ENCODE measurements around the gene CHN2.

Gene CHN2

GRCh38 chr7:29482056-29482455 is 287.5 kb downstream of the CHN2 start:
- H3K9me3 ChIP-seq (ENCODE audit: control insufficient read depth, low read length) = no peaks in the 10 kb centered on the region
- WGBS, 2 experiments (ENCODE audit: insufficient coverage in 2 of 2) = 92 to 96% methylated on average over 2 to 3 of the region's 4 CpGs
- H3K36me3 ChIP-seq (ENCODE audit: control insufficient read depth, insufficient read depth, low read length) = no peaks in the 10 kb centered on the region
- no peak overlapping the region for H3K27ac ChIP-seq (ENCODE audit: low read depth, low read length, severe bottlenecking)
- peaks cover 38% of the 10 kb centered on the region for H3K4me1 ChIP-seq (ENCODE audit: control insufficient read depth, insufficient read depth, low read length, poor library complexity, severe bottlenecking)
- no peak overlapping the region for H3K4me3 ChIP-seq (ENCODE audit: extremely low read depth, insufficient read depth, low read length, poor library complexity, severe bottlenecking)

GRCh38 chr7:29483219-29484104 is 288.9 kb downstream of the CHN2 start:
- WGBS, 2 experiments (ENCODE audit: insufficient coverage in 2 of 2) = 87 to 91% methylated on average over 4 to 6 of the region's 11 CpGs
- Histone ChIP-seq H3K4me1 (ENCODE audit: control insufficient read depth, insufficient read depth, low read length, poor library complexity, severe bottlenecking) (peaks cover 49% of the 10 kb centered on the region), H3K27ac (ENCODE audit: low read depth, low read length, severe bottlenecking) (no peak overlapping the region)

GRCh38 chr7:29484280-29484679 is 289.7 kb downstream of the CHN2 start:
- Histone ChIP-seq H3K4me3 (ENCODE audit: extremely low read depth, insufficient read depth, low read length, poor library complexity, severe bottlenecking) (no peak overlapping the region), H3K27ac (ENCODE audit: low read depth, low read length, severe bottlenecking) (no peak overlapping the region), H3K36me3 (ENCODE audit: control insufficient read depth, insufficient read depth, low read length) (no peaks in the 10 kb centered on the region), H3K4me1 (ENCODE audit: control insufficient read depth, insufficient read depth, low read length, poor library complexity, severe bottlenecking) (peaks cover 56% of the 10 kb centered on the region), H3K9me3 (ENCODE audit: control insufficient read depth, low read length) (no peaks in the 10 kb centered on the region)
- 100% methylated on average over 2 of the region's 3 CpGs for WGBS, 2 experiments (ENCODE audit: insufficient coverage in 2 of 2)

More at GRCh38 chr7:29483219-29484104, 288.9 kb downstream of the CHN2 start:
- H3K4me3 ChIP-seq (ENCODE audit: extremely low read depth, insufficient read depth, low read length, poor library complexity, severe bottlenecking) = no peak overlapping the region
- no peaks in the 10 kb centered on the region for H3K9me3 ChIP-seq (ENCODE audit: control insufficient read depth, low read length)
- no peaks in the 10 kb centered on the region for H3K36me3 ChIP-seq (ENCODE audit: control insufficient read depth, insufficient read depth, low read length)

GRCh38 chr7:29485339-29486190 is 291.0 kb downstream of the CHN2 start:
- no peak overlapping the region for H3K4me3 ChIP-seq (ENCODE audit: extremely low read depth, insufficient read depth, low read length, poor library complexity, severe bottlenecking)
- H3K27ac ChIP-seq (ENCODE audit: low read depth, low read length, severe bottlenecking) = no peak overlapping the region
- WGBS, 2 experiments (ENCODE audit: insufficient coverage in 2 of 2) = 77 to 85% methylated on average over 6 to 7 of the region's 11 CpGs
- H3K9me3 ChIP-seq (ENCODE audit: control insufficient read depth, low read length) = no peaks in the 10 kb centered on the region
- H3K4me1 ChIP-seq (ENCODE audit: control insufficient read depth, insufficient read depth, low read length, poor library complexity, severe bottlenecking) = peaks cover 54% of the 10 kb centered on the region
- no peaks in the 10 kb centered on the region for H3K36me3 ChIP-seq (ENCODE audit: control insufficient read depth, insufficient read depth, low read length)

GRCh38 chr7:29486191-29486700 is 291.7 kb downstream of the CHN2 start:
- WGBS, 2 experiments (ENCODE audit: insufficient coverage in 2 of 2) = 90 to 95% methylated on average over 10 to 13 of the region's 13 CpGs
- H3K36me3 ChIP-seq (ENCODE audit: control insufficient read depth, insufficient read depth, low read length) = no peaks in the 10 kb centered on the region
- no peaks in the 10 kb centered on the region for H3K9me3 ChIP-seq (ENCODE audit: control insufficient read depth, low read length)
- H3K4me1 ChIP-seq (ENCODE audit: control insufficient read depth, insufficient read depth, low read length, poor library complexity, severe bottlenecking) = peaks cover 54% of the 10 kb centered on the region
- no peak overlapping the region for H3K4me3 ChIP-seq (ENCODE audit: extremely low read depth, insufficient read depth, low read length, poor library complexity, severe bottlenecking)
- H3K27ac ChIP-seq (ENCODE audit: low read depth, low read length, severe bottlenecking) = no peak overlapping the region

GRCh38 chr7:29487424-29487823 is 292.8 kb downstream of the CHN2 start:
- Histone ChIP-seq H3K9me3 (ENCODE audit: control insufficient read depth, low read length) (no peaks in the 10 kb centered on the region), H3K27ac (ENCODE audit: low read depth, low read length, severe bottlenecking) (no peak overlapping the region), H3K4me3 (ENCODE audit: extremely low read depth, insufficient read depth, low read length, poor library complexity, severe bottlenecking) (no peak overlapping the region), H3K4me1 (ENCODE audit: control insufficient read depth, insufficient read depth, low read length, poor library complexity, severe bottlenecking) (peaks cover 54% of the 10 kb centered on the region), H3K36me3 (ENCODE audit: control insufficient read depth, insufficient read depth, low read length) (no peaks in the 10 kb centered on the region)
- WGBS, 2 experiments (ENCODE audit: insufficient coverage in 2 of 2) = 55 to 70% methylated on average over 2 of the region's 2 CpGs

- peaks cover 52% of the 10 kb centered on the region for H3K4me1 ChIP-seq (ENCODE audit: control insufficient read depth, insufficient read depth, low read length, poor library complexity, severe bottlenecking)
- H3K36me3 ChIP-seq (ENCODE audit: control insufficient read depth, insufficient read depth, low read length) = no peaks in the 10 kb centered on the region
- peak overlapping the region; percentile 80 for H3K27ac ChIP-seq (ENCODE audit: low read depth, low read length, severe bottlenecking)
- WGBS, 2 experiments (ENCODE audit: insufficient coverage in 2 of 2) = 100% methylated on average over 1 of the region's 8 CpGs; no CpG with 5 or more reads in 1 of the 2 experiments
- no peak overlapping the region for H3K4me3 ChIP-seq (ENCODE audit: extremely low read depth, insufficient read depth, low read length, poor library complexity, severe bottlenecking)
- no peaks in the 10 kb centered on the region for H3K9me3 ChIP-seq (ENCODE audit: control insufficient read depth, low read length)
Measured at GRCh38 chr7:29488203-29488970, 293.8 kb downstream of the CHN2 start.

GRCh38 chr7:29488977-29489376 is 294.4 kb downstream of the CHN2 start:
- peaks cover 48% of the 10 kb centered on the region for H3K4me1 ChIP-seq (ENCODE audit: control insufficient read depth, insufficient read depth, low read length, poor library complexity, severe bottlenecking)
- no peak overlapping the region for H3K4me3 ChIP-seq (ENCODE audit: extremely low read depth, insufficient read depth, low read length, poor library complexity, severe bottlenecking)
- no peaks in the 10 kb centered on the region for H3K36me3 ChIP-seq (ENCODE audit: control insufficient read depth, insufficient read depth, low read length)
- no peaks in the 10 kb centered on the region for H3K9me3 ChIP-seq (ENCODE audit: control insufficient read depth, low read length)
- WGBS, 2 experiments (ENCODE audit: insufficient coverage in 2 of 2) = no CpG with 5 or more reads among the region's 2 CpGs
- H3K27ac ChIP-seq (ENCODE audit: low read depth, low read length, severe bottlenecking) = peak overlapping the region; percentile 80

GRCh38 chr7:29490094-29490607 is 295.6 kb downstream of the CHN2 start:
- 93% methylated on average over 2 of the region's 4 CpGs; no CpG with 5 or more reads in 1 of the 2 experiments for WGBS, 2 experiments (ENCODE audit: insufficient coverage in 2 of 2)
- no peak overlapping the region for H3K27ac ChIP-seq (ENCODE audit: low read depth, low read length, severe bottlenecking)
- peaks cover 49% of the 10 kb centered on the region for H3K4me1 ChIP-seq (ENCODE audit: control insufficient read depth, insufficient read depth, low read length, poor library complexity, severe bottlenecking)
- no peak overlapping the region for H3K4me3 ChIP-seq (ENCODE audit: extremely low read depth, insufficient read depth, low read length, poor library complexity, severe bottlenecking)
- no peaks in the 10 kb centered on the region for H3K36me3 ChIP-seq (ENCODE audit: control insufficient read depth, insufficient read depth, low read length)
- H3K9me3 ChIP-seq (ENCODE audit: control insufficient read depth, low read length) = no peaks in the 10 kb centered on the region

GRCh38 chr7:29494350-29494749 is 299.8 kb downstream of the CHN2 start:
- Histone ChIP-seq H3K36me3 (ENCODE audit: control insufficient read depth, insufficient read depth, low read length) (no peaks in the 10 kb centered on the region), H3K9me3 (ENCODE audit: control insufficient read depth, low read length) (no peaks in the 10 kb centered on the region), H3K27ac (ENCODE audit: low read depth, low read length, severe bottlenecking) (no peak overlapping the region), H3K4me1 (ENCODE audit: control insufficient read depth, insufficient read depth, low read length, poor library complexity, severe bottlenecking) (peaks cover 19% of the 10 kb centered on the region), H3K4me3 (ENCODE audit: extremely low read depth, insufficient read depth, low read length, poor library complexity, severe bottlenecking) (no peak overlapping the region)
- WGBS, 2 experiments (ENCODE audit: insufficient coverage in 2 of 2) = no CpG with 5 or more reads among the region's 1 CpG
